OCI-LY7 (cell line): ENCODE measurements around the gene CFDP1. TPM values are rescaled to one million over a fixed set of nuclear protein-coding genes. Genes with fewer than 3 reads are reported as not detected.

Experiments used
- BruUV-seq: library from RNA; stranded (reverse); fragments of 400-500 nt; replicated peaks from 2 replicates; lab custom pipeline; 2021; lab: Mats Ljungman, UMichigan
- CTCF ChIA-PET: fragments of 300-600 bp; sonication (Branson Sonifier 250); formaldehyde crosslinking; loops from one replicate; lab custom pipeline; 2022; ENCODE audit warnings: antibody characterized with exemption; ENCODE audit not compliant: unreplicated experiment; lab: Charles Lee
- POLR2A ChIA-PET: fragments of 300-600 bp; sonication (Branson Sonifier 250); formaldehyde crosslinking; loops from one replicate; lab custom pipeline; 2022; ENCODE audit warnings: antibody characterized with exemption; lab: Charles Lee
- DNase-seq: peaks from one replicate; pipeline ENCODE4 v3.0.0-alpha.2; 2015; ENCODE audit warnings: low spot score
- H2AFZ ChIP-seq: fragments of 200-600 bp; sonication (generic), shearing (Covaris generic); 2 replicates; pipeline ENCODE4 v1.6.1; 2014; ENCODE audit warnings: mild to moderate bottlenecking, antibody characterized with exemption, low read length, moderate library complexity
- H3K27ac ChIP-seq: fragments of 200-600 bp; sonication (generic); 2 replicates; pipeline ENCODE4 v1.5.1; 2014; ENCODE audit warnings: mixed run types, low read depth, mild to moderate bottlenecking, moderate library complexity, low read length, inconsistent platforms; ENCODE audit not compliant: poor library complexity, severe bottlenecking
- H3K36me3 ChIP-seq: fragments of 200-600 bp; sonication (generic); 2 replicates; pipeline ENCODE4 v1.6.1; 2014; ENCODE audit warnings: mild to moderate bottlenecking, antibody characterized with exemption, low read length, moderate library complexity, mixed read lengths; ENCODE audit not compliant: insufficient read depth
- H3K4me1 ChIP-seq: fragments of 200-600 bp; sonication (generic); 2 replicates; pipeline ENCODE4 v1.5.1; 2014; ENCODE audit warnings: mild to moderate bottlenecking, low read length; ENCODE audit not compliant: insufficient read depth, poor library complexity, severe bottlenecking
- H3K4me2 ChIP-seq: fragments of 200-600 bp; sonication (generic); 2 replicates; pipeline ENCODE4 v1.6.1; 2014; ENCODE audit warnings: mild to moderate bottlenecking, low read length
- H3K4me3 ChIP-seq: fragments of 200-600 bp; sonication (generic); 2 replicates; pipeline ENCODE4 v1.5.1; 2014; ENCODE audit warnings: mild to moderate bottlenecking, low read depth, low read length; ENCODE audit not compliant: poor library complexity, severe bottlenecking
- H3K79me2 ChIP-seq: fragments of 200-600 bp; sonication (generic); 2 replicates; pipeline ENCODE4 v1.6.1; 2016; ENCODE audit warnings: low read depth, mild to moderate bottlenecking, low read length, moderate library complexity, mixed read lengths; ENCODE audit not compliant: insufficient read depth
- H3K9me2 ChIP-seq: fragments of 200-600 bp; sonication (generic); 2 replicates; pipeline ENCODE4 v1.6.1; 2016; ENCODE audit warnings: mild to moderate bottlenecking, low read length, mixed read lengths; ENCODE audit not compliant: insufficient read depth
- H3K9me3 ChIP-seq: fragments of 200-600 bp; sonication (generic); 2 replicates; pipeline ENCODE4 v1.6.1; 2014; ENCODE audit warnings: mild to moderate bottlenecking, mixed run types, low read length, mixed read lengths
- H4K20me1 ChIP-seq: fragments of 200-600 bp; sonication (generic); 2 replicates; pipeline ENCODE4 v1.6.1; 2014; ENCODE audit warnings: mild to moderate bottlenecking, antibody characterized with exemption, low read length, moderate library complexity, mixed read lengths; ENCODE audit not compliant: insufficient read depth
- CTCF ChIP-seq: fragments of 200-600 bp; sonication (generic); conservative IDR thresholded peaks from 2 replicates; pipeline ENCODE4 v1.5.1; 2014; ENCODE audit warnings: mild to moderate bottlenecking, antibody characterized with exemption, low read length, moderate library complexity, mixed read lengths
- EZH2phosphoT487 ChIP-seq: fragments of 200-600 bp; sonication (generic); IDR thresholded peaks from 2 replicates; pipeline ENCODE4 v1.6.1; 2018; ENCODE audit warnings: low read depth, borderline replicate concordance, mild to moderate bottlenecking, mixed run types, antibody characterized with exemption, low read length, moderate library complexity, mixed read lengths
- intact Hi-C: fragments of 100-400 bp; cut with micrococcal nuclease; formaldehyde crosslinking; loops from one replicate; pipeline ENCODE4 v1.10.0; 2022; ENCODE audit not compliant: unreplicated experiment
- total RNA-seq, 2 experiments: library from RNA; depleted of rRNA in 1 of 2; stranded (reverse); fragments of >200 nt in 1 of 2; shearing (Covaris generic) in 1 of 2; gene quantifications; 2 replicates each; pipeline ENCODE4 v1.2.3, GENCODE V29; 2014 to 2022

CFDP1 gene
- total RNA-seq, 2 experiments from 2014 or later: 30.0 to 57.6 TPM

GRCh38 chr16:75333721-75334163 lies 99.6 kb downstream of the CFDP1 start:
- Histone ChIP-seq H3K4me2 (peak overlapping the region; percentile 14; the same call in 1 of the 2 replicates), H3K9me3 (no peaks in the 10 kb centered on the region), H3K4me1 (peaks cover 11% of the 10 kb centered on the region), H3K27ac (no peak overlapping the region), H2AFZ (no peak overlapping the region), H4K20me1 (no peaks in the 10 kb centered on the region), H3K4me3 (no peak overlapping the region), H3K36me3 (no peaks in the 10 kb centered on the region), H3K79me2 (no peaks in the 10 kb centered on the region), H3K9me2 (no peaks in the 10 kb centered on the region)
- BruUV-seq: no TSS peak
- POLR2A ChIA-PET: interaction anchor here (0.6 to 1.2 kb wide), 2 partner anchors 29 to 407 kb away, joined by 3 to 5 read pairs; no protein-coding TSS in a partner anchor
- intact Hi-C loops: no loop called here
- TF ChIP-seq CTCF (no peak), EZH2phosphoT487 (no peak)
- DNase-seq: peak; percentile 8
- CTCF ChIA-PET: no interaction called here

- Histone ChIP-seq H3K4me1 (peaks cover 19% of the 10 kb centered on the region), H2AFZ (no peak overlapping the region), H3K79me2 (no peaks in the 10 kb centered on the region), H3K27ac (no peak overlapping the region), H3K9me2 (no peaks in the 10 kb centered on the region), H3K4me2 (no peak overlapping the region), H3K9me3 (no peaks in the 10 kb centered on the region), H3K4me3 (no peak overlapping the region), H4K20me1 (no peaks in the 10 kb centered on the region), H3K36me3 (no peaks in the 10 kb centered on the region)
- ChIA-PET POLR2A (interaction anchor here (1.7 kb wide), 1 partner anchor 17 kb away, joined by 3 read pairs; no protein-coding TSS in a partner anchor), CTCF (no interaction called here)
- DNase-seq: no peak
- TF ChIP-seq CTCF (no peak), EZH2phosphoT487 (no peak)
- intact Hi-C loops: no loop called here
- BruUV-seq: no TSS peak
Measured at GRCh38 chr16:75329943-75330342, 103.4 kb downstream of the CFDP1 start.

- Histone ChIP-seq H3K27ac (no peak overlapping the region), H4K20me1 (no peaks in the 10 kb centered on the region), H3K4me2 (no peak overlapping the region), H3K9me2 (no peaks in the 10 kb centered on the region), H3K4me1 (peaks cover 17% of the 10 kb centered on the region), H3K79me2 (no peaks in the 10 kb centered on the region), H2AFZ (peak overlapping the region; percentile 40; the same call in 1 of the 2 replicates), H3K4me3 (no peak overlapping the region), H3K9me3 (no peaks in the 10 kb centered on the region), H3K36me3 (no peaks in the 10 kb centered on the region)
- DNase-seq: peak; percentile 39
- ChIA-PET POLR2A (interaction anchor here (0.6 to 1.3 kb wide), 4 partner anchors 16 to 813 kb away, joined by 3 read pairs; no protein-coding TSS in a partner anchor), CTCF (no interaction called here)
- no TSS peak for BruUV-seq
- TF ChIP-seq EZH2phosphoT487: no peak
- TF ChIP-seq CTCF: no peak
- intact Hi-C loops: no loop called here
Measured at GRCh38 chr16:75326333-75326732, 107.0 kb downstream of the CFDP1 start.
